Heart right ventricle (tissue), 16 donors: ENCODE measurements around the gene METTL9. TPM values are rescaled to one million over a fixed set of nuclear protein-coding genes. Genes with fewer than 3 reads are reported as not detected.
A peak's percentile ranks its signal among the peaks of the same experiment; 100 is the strongest.

Experiments used
- ATAC-seq, 8 donors: fragments of 200-7000 bp; cut with Tn5 transposase; one replicate each; pipeline ENCODE4 v1.9.1; 2020; ENCODE audit warnings: mild to moderate bottlenecking in 8 of 8, moderate library complexity in 8 of 8, moderate number of reproducible peaks in 1 of 8
- DNase-seq, 2 donors: peaks; one replicate each; pipeline ENCODE4 v3.0.0-alpha.2; 2020
- H3K27ac ChIP-seq, 10 donors: fragments of 200-600 bp; sonication (generic) in 2 of 10; one replicate each; pipeline versions ENCODE4 v1.5.0 to v1.8.0; 2020 to 2022; ENCODE audit warnings: mild to moderate bottlenecking in 3 of 10
- H3K27me3 ChIP-seq, 7 donors: fragments of 200-600 bp; one replicate each; pipeline ENCODE4 v1.8.0; 2021 to 2022; ENCODE audit warnings: mild to moderate bottlenecking in 2 of 7
- H3K36me3 ChIP-seq, 9 donors: fragments of 200-600 bp; sonication (generic) in 1 of 9; one replicate each; pipeline versions ENCODE4 v1.5.0 to v1.8.0; 2020 to 2022; ENCODE audit warnings: mild to moderate bottlenecking in 2 of 9
- H3K4me1 ChIP-seq, 9 donors: fragments of 200-600 bp; sonication (generic) in 1 of 9; one replicate each; pipeline versions ENCODE4 v1.5.0 to v1.8.0; 2020 to 2022; ENCODE audit warnings: mild to moderate bottlenecking in 4 of 9
- H3K4me3 ChIP-seq, 10 donors: fragments of 200-600 bp; sonication (generic) in 2 of 10; one replicate each; pipeline versions ENCODE4 v1.5.0 to v1.8.0; 2020 to 2022; ENCODE audit warnings: mild to moderate bottlenecking in 7 of 10, moderate library complexity in 2 of 10
- H3K9me3 ChIP-seq, 11 donors: fragments of 200-600 bp in 10 of 11; sonication (generic) in 2 of 11; one replicate each; pipeline versions ENCODE4 v1.5.0 to v1.8.0; 2013 to 2022; ENCODE audit warnings: mild to moderate bottlenecking in 2 of 11, control low read depth in 1 of 11, moderate library complexity in 1 of 11
- CTCF ChIP-seq, 9 donors: fragments of 200-600 bp; sonication (generic) in 2 of 9; IDR thresholded peaks; one replicate each; pipeline versions ENCODE4 v1.5.0 to v1.8.0; 2021 to 2022; ENCODE audit warnings: antibody characterized with exemption in 9 of 9, mild to moderate bottlenecking in 5 of 9, moderate library complexity in 1 of 9
- WGBS, 2 donors: extraction: QIAGEN DNeasy Blood & Tissue Kit; methylation state at CpG; one replicate each; pipeline ENCODE4 v1.1.7; 2013; ENCODE audit warnings: inconsistent platforms in 1 of 2; 5-methylcytosine and 5-hydroxymethylcytosine counted together
- intact Hi-C, 10 donors: fragments of 100-400 bp; cut with DNase I; formaldehyde crosslinking; loops; one replicate each; pipeline versions ENCODE4 v1.11.1 to v1.14.2; 2022
- polyA plus RNA-seq, 2 donors: library from polyadenylated mRNA; stranded (reverse); fragments of 200-250 nt; gene quantifications; one replicate each; pipeline ENCODE4 v1.2.3, GENCODE V29; 2013
- total RNA-seq, 10 donors: library from RNA; stranded (reverse); fragmentation: NEBNext Ultra II Directional in 3 of 10; extraction: Animal tissue kit (Norgen Biotek cat#: 25700) in 3 of 10; gene quantifications; one replicate each; pipeline versions ENCODE4 v1.2.1 to v1.2.4, GENCODE V29; 2021 to 2023
- donor health status: Arrhythmogenic right ventricular cardiomyopathy.
- donor health status: ischemic (EF 13 %, LVEDD 7.1; RV severe dilation, severe dysfunction).
- donor health status: healthy with polysubstance abuse.
- donor health status: DM: no; HTN: yes; CAD: no.
- donor health status: DM: no; HTN: no; CAD: no.
- donor health status: ischemic (EF 25% LVEDD 6.9; RV normal size, moderate dysfunction).
- donor health status: ischemic (EF 25% LVEDD 5.7; RV mildly dilated, moderate dysfunction).
- donor health status: healthy.
- donor health status: DM: yes; HTN: yes; CAD: no.
- donor health status: Ischemic cardiomyopathy.
- donor health status: ischemic (EF 35%, LVEDD 5.7; RV mildly dilated, moderate dysfunction).
- donor health status: nonischemic (EF 11% LVEDD 7.7; RV severe dilation, severe dysfunction).
- donor health status: DM: yes; HTN: yes; CAD: no.
- donor health status: PGD.
- donor health status: ischemic (EF 29% LVEDD 5.4; RV normal size, mild dysfunction).
- donor health status: nonischemic (EF 23%, LVEDD 6.1; RV moderate dilation, normal function).

Gene METTL9
- total and polyA plus RNA-seq, 12 donors = 11.9 to 66.0 (median 51.4) TPM

DNA sequence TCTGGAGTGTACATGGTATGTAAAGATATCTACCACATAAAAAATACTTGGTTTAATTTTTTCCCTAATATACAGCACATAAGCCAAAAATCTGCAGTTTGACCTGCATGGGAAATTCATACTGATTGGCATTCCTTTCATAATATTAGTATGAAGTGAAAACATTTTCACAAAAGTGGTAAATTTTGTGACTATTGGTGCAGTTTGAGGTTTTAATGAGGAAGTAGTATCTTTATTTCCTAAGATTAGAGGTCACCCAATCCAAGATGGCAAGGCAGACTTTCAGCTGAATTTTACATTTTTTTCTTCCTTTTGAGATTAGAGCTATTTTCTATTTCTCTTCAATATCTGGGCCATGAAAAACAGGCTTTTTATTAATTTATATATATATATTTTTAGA is 21.2 kb downstream of the METTL9 start:
- no peak overlapping the region for H3K27ac ChIP-seq
- intact Hi-C loops = no loop called here
- H3K9me3 ChIP-seq = no peaks in the 10 kb centered on the region
- H3K36me3 ChIP-seq = peaks cover 0 to 77% (median 4%) of the 10 kb centered on the region in 9 donors
- H3K27me3 ChIP-seq = no peaks in the 10 kb centered on the region
- peaks cover 0 to 33% (median 0%) of the 10 kb centered on the region in 9 donors for H3K4me1 ChIP-seq
- ATAC-seq = no peak
- no peak for TF ChIP-seq CTCF (IDR thresholded peaks at IDR 0.05)
- DNase-seq = no peak
- no peak overlapping the region for H3K4me3 ChIP-seq

- Histone ChIP-seq H3K4me1 (peaks cover 0 to 37% (median 14%) of the 10 kb centered on the region in 9 donors), H3K27me3 (no peaks in the 10 kb centered on the region), H3K9me3 (no peaks in the 10 kb centered on the region), H3K27ac (no peak overlapping the region), H3K36me3 (peaks cover 0 to 79% (median 4%) of the 10 kb centered on the region in 9 donors), H3K4me3 (no peak overlapping the region)
- intact Hi-C loops = no loop called here
- DNase-seq = no peak
- WGBS, 2 donors = 97 to 100% methylated on average over 1 of the region's 1 CpG
- ATAC-seq = no peak
- no peak for TF ChIP-seq CTCF (IDR thresholded peaks at IDR 0.05)
Observed at GRCh38 chr16:21622545-21622944, 23.2 kb downstream of the METTL9 start.

- intact Hi-C loops = no loop called here
- peaks cover 0 to 79% (median 8%) of the 10 kb centered on the region in 9 donors for H3K36me3 ChIP-seq
- TF ChIP-seq CTCF (IDR thresholded peaks at IDR 0.05) = no peak
- no peak for ATAC-seq
- peaks cover 0 to 20% (median 12%) of the 10 kb centered on the region in 9 donors for H3K4me1 ChIP-seq
- no peak for DNase-seq
- no peak overlapping the region for H3K27ac ChIP-seq
- H3K9me3 ChIP-seq = no peaks in the 10 kb centered on the region
- no peak overlapping the region for H3K4me3 ChIP-seq
- no peaks in the 10 kb centered on the region for H3K27me3 ChIP-seq
- WGBS, 2 donors = 76 to 78% methylated on average over 1 of the region's 1 CpG
Observed at GRCh38 chr16:21625026-21625425, 25.6 kb downstream of the METTL9 start.

GRCh38 chr16:21626659-21627277 is 27.4 kb downstream of the METTL9 start:
- DNase-seq = no peak
- 16 to 22% methylated on average over 6 of the region's 6 CpGs for WGBS, 2 donors
- peak in 7 of 8 donors; percentile 34 to 83 (median 59) for ATAC-seq
- intact Hi-C loops = no loop called here
- no peaks in the 10 kb centered on the region for H3K27me3 ChIP-seq
- TF ChIP-seq CTCF (IDR thresholded peaks at IDR 0.05) = no peak
- H3K27ac ChIP-seq = peak overlapping the region in 3 of 10 donors; percentile 14 to 61 (median 28)
- H3K4me3 ChIP-seq = no peak overlapping the region
- H3K36me3 ChIP-seq = peaks cover 0 to 70% (median 8%) of the 10 kb centered on the region in 9 donors
- H3K9me3 ChIP-seq = no peaks in the 10 kb centered on the region
- peaks cover 0 to 30% (median 10%) of the 10 kb centered on the region in 9 donors for H3K4me1 ChIP-seq
